Measurements from ENCODE around the gene TYMP. TPM values are rescaled to one million over a fixed set of nuclear protein-coding genes. Genes with fewer than 3 reads are reported as not detected.

The TYMP gene
- total RNA-seq, 3 donors from 2014 or later (not counting 1 experiment from before 2014, with no cell fraction given), result 17.7 to 44.6 (median 32.4) TPM

- Histone ChIP-seq H3K4me3 (ENCODE audit: low read length) (no peak overlapping the region), H3K27me3 (ENCODE audit: control insufficient read depth, insufficient read depth, low read length) (no peaks in the 10 kb centered on the region), H3K27ac (ENCODE audit: low read length) (no peak overlapping the region), H3K36me3 (ENCODE audit: control insufficient read depth, insufficient read depth, low read length) (peaks cover 16% of the 10 kb centered on the region), H3K9me3 (ENCODE audit: control insufficient read depth, insufficient read depth, low read length) (no peaks in the 10 kb centered on the region), H3K4me1 (ENCODE audit: control insufficient read depth, insufficient read depth, low read length) (no peaks in the 10 kb centered on the region)
- Mint-ChIP-seq H3K4me1 (no peaks in the 10 kb centered on the region), H3K27ac (no peak overlapping the region), H3K9me3 (no peaks in the 10 kb centered on the region), H3K27me3 (ENCODE audit: low read depth in 2 of 2) (peaks cover 0 to 6% of the 10 kb centered on the region in 2 donors), H3K36me3 (no peaks in the 10 kb centered on the region), H3K4me3 (no peak overlapping the region)
- no peak for DNase-seq
- WGBS (ENCODE audit: insufficient coverage), result 87% methylated on average over 13 of the region's 13 CpGs
- intact Hi-C loops (cut with micrococcal nuclease), result no loop called here
- ATAC-seq, result no peak
- TF ChIP-seq CTCF (IDR thresholded peaks at IDR 0.05), result no peak
These were observed 40.2 kb upstream of the TYMP start for GRCh38 chr22:50569896-50570535.

- Histone ChIP-seq H3K36me3 (ENCODE audit: control insufficient read depth, insufficient read depth, low read length) (peaks cover 16% of the 10 kb centered on the region), H3K27ac (ENCODE audit: low read length) (no peak overlapping the region), H3K9me3 (ENCODE audit: control insufficient read depth, insufficient read depth, low read length) (no peaks in the 10 kb centered on the region), H3K27me3 (ENCODE audit: control insufficient read depth, insufficient read depth, low read length) (no peaks in the 10 kb centered on the region), H3K4me1 (ENCODE audit: control insufficient read depth, insufficient read depth, low read length) (no peaks in the 10 kb centered on the region), H3K4me3 (ENCODE audit: low read length) (no peak overlapping the region)
- Mint-ChIP-seq H3K9me3 (no peaks in the 10 kb centered on the region), H3K4me1 (no peaks in the 10 kb centered on the region), H3K27me3 (ENCODE audit: low read depth in 2 of 2) (peaks cover 0 to 6% of the 10 kb centered on the region in 2 donors), H3K36me3 (no peaks in the 10 kb centered on the region), H3K4me3 (no peak overlapping the region), H3K27ac (no peak overlapping the region)
- intact Hi-C loops (cut with micrococcal nuclease), result no loop called here
- DNase-seq (no peak), ATAC-seq (no peak)
- 98% methylated on average over 7 of the region's 8 CpGs for WGBS (ENCODE audit: insufficient coverage)
- no peak for TF ChIP-seq CTCF (IDR thresholded peaks at IDR 0.05)
These were observed 39.2 kb upstream of the TYMP start for GRCh38 chr22:50569041-50569459.

- Histone ChIP-seq H3K36me3 (ENCODE audit: control insufficient read depth, insufficient read depth, low read length) (peaks cover 16% of the 10 kb centered on the region), H3K4me3 (ENCODE audit: low read length) (no peak overlapping the region), H3K9me3 (ENCODE audit: control insufficient read depth, insufficient read depth, low read length) (no peaks in the 10 kb centered on the region), H3K4me1 (ENCODE audit: control insufficient read depth, insufficient read depth, low read length) (peaks cover 2% of the 10 kb centered on the region), H3K27me3 (ENCODE audit: control insufficient read depth, insufficient read depth, low read length) (no peaks in the 10 kb centered on the region), H3K27ac (ENCODE audit: low read length) (no peak overlapping the region)
- H3K27ac Mint-ChIP-seq, result no peak overlapping the region
- 93% methylated on average over 7 of the region's 7 CpGs for WGBS (ENCODE audit: insufficient coverage)
- no peaks in the 10 kb centered on the region for H3K36me3 Mint-ChIP-seq
- no peak for TF ChIP-seq CTCF (IDR thresholded peaks at IDR 0.05)
- intact Hi-C loops (cut with micrococcal nuclease), result no loop called here
- H3K27me3 Mint-ChIP-seq (ENCODE audit: low read depth in 2 of 2), result peaks cover 0 to 6% of the 10 kb centered on the region in 2 donors
- peaks cover under 1 to 2% of the 10 kb centered on the region in 2 donors for H3K4me1 Mint-ChIP-seq
- no peaks in the 10 kb centered on the region for H3K9me3 Mint-ChIP-seq
- H3K4me3 Mint-ChIP-seq, result no peak overlapping the region
- DNase-seq (no peak), ATAC-seq (no peak)
These were observed 38.8 kb upstream of the TYMP start for GRCh38 chr22:50568626-50569025.

Measured in natural killer cell (primary cell).